ENCODE measurements around the gene SDS.

Gene SDS

GRCh38 chr12:113425960-113426453 lies 22.3 kb upstream of the SDS start:
- no peak for DNase-seq (ENCODE audit: low spot score)

- DNase-seq (ENCODE audit: low spot score) = peak; percentile 48
These were observed 21.5 kb upstream of the SDS start for GRCh38 chr12:113424915-113425823.

DNA sequence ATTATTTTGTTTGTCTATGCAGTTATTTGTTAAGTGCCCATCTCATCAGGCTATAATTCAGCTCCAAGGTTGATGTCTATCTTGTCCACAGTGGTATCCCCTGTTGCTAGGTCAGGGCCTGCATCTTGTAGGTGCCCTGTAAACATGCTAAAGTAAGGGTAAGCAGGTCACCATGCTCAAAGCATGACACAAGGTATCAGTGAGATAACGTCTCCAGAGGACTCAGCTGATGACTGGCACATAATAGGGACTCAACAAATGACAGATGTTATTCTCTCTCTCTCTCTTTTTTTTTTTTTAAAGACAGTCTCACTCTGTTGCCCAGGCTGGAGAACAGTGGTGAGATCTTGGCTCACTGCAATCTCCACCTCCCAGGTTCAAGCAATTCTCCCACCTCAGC lies 20.8 kb upstream of the SDS start:
- DNase-seq (ENCODE audit: low spot score) = no peak

DNA sequence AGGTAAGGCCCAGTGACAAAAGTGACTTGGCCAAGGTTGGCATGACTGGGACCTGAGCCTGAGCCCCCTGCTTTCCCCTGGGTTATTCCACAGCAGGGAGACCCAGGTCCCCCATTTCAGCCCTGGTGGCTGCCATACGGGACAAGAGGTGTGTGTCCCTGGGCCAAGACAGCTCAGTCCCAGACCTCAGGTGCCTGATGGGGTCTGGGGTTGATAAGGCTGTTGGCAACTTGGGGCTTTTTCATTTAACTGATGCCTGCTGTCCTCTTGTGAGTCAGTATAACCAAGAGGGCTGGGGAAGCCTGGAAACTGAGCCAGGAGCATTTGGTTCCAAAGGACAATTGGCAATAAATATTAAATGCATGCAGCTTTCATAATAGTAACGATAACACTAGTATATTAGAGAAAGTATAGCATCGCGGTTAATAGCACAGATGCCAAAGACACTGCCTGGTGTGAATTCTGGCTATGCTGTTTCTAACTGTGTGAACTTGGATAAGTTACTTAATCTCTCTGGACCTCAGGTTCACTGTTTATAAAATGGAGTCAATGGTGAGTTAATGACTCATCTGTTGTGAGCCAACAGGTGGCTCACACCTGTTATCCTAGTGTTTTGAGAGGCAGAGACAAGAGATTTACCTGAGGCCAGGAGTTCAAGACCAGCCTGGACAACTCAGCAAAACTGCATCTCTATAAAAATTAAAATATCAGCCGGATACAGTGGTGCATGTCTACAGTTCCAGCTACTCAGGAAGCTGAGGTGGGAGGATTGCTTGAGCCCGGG lies 19.4 kb upstream of the SDS start:
- no peak for DNase-seq (ENCODE audit: low spot score)

GRCh38 chr12:113422030-113422885 lies 18.6 kb upstream of the SDS start, which contains the start of gene SDSL:
SDSL (plus strand) TSS chr12:113422380; CDS start chr12:113427983, 5,603 bp downstream.
- DNase-seq (ENCODE audit: low spot score) = peak; percentile 46

DNA sequence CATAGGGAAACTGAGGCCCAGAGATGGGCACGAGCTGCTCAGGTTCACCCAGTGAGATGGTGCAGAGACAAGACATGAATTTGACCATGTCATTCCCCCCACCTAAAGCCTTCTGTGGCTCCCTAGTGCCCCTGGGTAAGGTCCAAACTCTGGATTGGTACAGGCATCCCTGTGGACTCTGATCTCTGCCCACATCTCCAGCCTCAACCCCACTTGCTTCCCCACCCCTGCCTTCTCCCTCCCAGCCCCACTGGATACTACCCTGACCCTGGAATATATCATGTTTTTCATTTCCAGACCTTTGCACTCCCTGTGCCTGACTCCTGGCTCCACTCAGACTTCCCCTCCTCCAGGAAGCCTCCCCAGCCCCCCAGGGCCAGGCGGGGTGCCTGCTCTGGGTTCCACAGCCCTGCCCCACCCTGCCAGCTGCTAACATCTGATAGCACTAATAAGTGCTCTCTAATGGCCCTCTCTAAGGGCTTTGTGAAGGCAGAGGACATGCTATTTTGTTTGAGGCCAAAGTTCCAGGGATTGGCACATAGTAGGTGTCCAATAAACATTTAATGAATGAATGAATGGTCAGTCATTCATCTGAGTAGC lies 17.4 kb upstream of the SDS start:
- no peak for DNase-seq (ENCODE audit: low spot score)

- no peak for DNase-seq (ENCODE audit: low spot score)
These were observed 14.7 kb upstream of the SDS start for GRCh38 chr12:113418213-113418879.

- no peak for DNase-seq (ENCODE audit: low spot score)
These were observed 12.5 kb upstream of the SDS start for GRCh38 chr12:113416091-113416754.

DNA sequence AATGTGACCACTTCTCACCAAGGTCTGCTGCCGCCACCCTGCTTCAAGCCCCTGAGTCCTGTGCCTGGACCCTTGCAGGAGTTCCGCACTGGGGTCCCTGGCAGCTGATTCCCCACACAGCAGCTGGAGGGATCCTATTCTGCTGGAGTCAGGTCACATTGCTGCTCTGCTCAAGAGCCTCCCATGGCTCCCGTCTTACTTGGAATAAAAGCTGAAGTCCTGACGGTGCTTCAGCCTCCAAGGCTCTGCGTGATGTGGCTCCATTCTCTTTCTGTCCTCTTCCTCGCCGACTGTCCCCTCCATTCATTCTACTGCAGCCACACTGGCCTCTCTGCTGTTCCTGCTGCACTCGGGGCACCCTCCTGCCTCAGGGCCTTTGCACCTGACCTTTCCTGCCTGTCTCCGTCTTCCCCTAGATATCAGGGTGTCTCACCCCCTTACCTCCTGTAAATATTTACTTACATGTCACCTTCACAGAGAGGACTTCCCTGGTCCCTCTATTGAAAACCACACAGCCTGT lies 10.9 kb upstream of the SDS start:
- no peak for DNase-seq (ENCODE audit: low spot score)

GRCh38 chr12:113413488-113413939 lies 9.8 kb upstream of the SDS start:
- no peak for DNase-seq (ENCODE audit: low spot score)

GRCh38 chr12:113409462-113410124 lies 5.9 kb upstream of the SDS start:
- no peak for DNase-seq (ENCODE audit: low spot score)

- no peak for DNase-seq (ENCODE audit: low spot score)
These were observed 5.1 kb upstream of the SDS start for GRCh38 chr12:113408756-113409298.

DNA sequence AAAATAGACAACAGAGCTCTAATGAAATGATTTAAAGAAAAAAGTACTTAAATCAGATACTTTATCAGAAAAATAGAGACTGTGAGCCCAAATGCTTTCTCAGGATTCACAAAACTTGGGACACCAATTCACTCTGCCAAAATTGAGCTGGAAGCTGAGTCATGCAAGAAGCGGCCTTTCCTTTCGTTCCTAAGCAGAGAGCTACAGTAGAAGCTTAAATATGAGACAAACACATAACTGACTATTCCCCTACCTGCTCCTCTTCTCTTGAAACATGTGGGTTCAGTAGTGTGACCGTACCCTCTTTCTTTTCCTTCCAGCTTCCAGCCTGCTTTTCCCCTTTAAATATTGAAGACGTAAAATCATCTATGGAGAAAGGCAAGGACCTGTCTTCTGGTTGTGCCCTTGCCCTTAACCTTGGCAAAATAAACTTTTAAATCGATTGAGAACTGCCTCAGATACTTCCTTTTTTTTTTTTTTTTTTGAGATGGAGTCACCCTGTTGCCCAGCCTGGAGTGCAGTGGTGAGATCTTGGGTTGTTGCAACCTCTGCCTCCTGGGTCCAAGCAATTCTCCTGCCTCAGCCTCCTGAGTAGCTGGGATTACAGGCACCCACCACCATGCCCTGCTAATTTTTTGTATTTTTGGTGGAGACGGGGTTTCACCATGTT lies 4.4 kb upstream of the SDS start:
- no peak for DNase-seq (ENCODE audit: low spot score)

DNA sequence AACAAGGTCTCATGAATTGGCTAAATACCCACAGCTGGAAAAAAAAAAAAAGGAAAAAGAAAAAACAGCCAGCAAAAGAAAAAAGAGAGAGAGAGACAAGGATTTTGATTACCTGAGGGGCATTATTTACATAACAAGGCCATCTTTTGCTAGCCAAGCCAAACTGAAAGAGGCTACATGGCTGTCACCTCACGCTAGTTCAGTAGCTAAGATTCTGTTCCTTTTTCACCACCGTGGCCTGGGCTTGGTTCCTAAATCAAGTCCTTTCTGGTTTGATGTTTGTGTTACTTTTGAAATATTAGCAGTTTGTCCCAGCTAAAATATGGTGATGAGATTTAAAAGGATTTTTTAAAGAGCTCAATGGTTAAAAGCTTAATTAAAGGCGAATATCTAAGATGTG lies 2.0 kb upstream of the SDS start:
- DNase-seq (ENCODE audit: low spot score) = no peak

- DNase-seq (ENCODE audit: low spot score) = no peak
These were observed 964 bp downstream of the SDS start for GRCh38 chr12:113402586-113403260.

DNA sequence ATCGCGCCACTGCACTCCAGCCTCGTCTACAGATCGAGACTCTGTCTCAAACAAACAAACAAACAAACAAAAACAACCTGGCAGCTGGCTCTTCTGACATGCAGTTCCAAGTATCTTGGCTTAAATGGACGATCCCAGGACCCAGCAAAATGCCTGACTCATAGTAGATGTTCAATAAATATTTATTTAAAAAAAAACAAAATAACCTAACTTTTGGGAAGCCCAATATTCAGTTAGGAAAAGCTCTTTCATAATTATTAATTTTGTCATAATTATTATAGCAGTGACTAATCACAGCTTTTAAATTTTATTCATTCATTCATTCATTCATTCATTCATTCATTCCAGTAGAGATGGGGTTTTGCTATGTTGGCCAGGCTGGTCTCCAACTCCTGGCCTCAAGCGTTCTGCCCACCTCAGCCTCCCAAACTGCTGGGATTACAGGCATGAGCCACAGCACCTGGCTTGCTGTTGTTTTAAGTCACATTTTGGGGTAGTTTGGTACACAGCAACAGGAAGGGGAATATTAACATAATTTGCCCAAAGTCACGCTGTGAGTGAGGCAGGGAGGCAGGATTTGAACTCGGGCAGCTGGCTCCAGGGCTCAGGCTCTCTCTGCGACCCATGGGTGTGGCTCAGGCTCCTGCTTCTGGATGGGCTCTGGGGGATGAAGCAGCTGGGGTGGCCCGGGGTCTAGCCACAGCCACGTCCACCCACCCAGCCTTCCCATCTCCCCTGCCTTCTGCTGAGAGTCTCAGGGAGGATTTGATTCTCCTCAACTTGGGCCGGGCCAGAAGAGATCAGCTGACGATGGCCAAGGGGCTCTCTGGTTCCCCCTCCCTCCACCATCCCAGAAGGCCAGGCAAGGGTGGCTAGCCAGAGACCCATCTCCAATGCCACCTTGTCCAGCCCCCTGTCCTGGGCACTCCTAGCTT lies 2.4 kb downstream of the SDS start:
- no peak for DNase-seq (ENCODE audit: low spot score)

GRCh38 chr12:113400362-113400761 lies 3.3 kb downstream of the SDS start:
- DNase-seq (ENCODE audit: low spot score) = no peak
